GM21367 (cell line): ENCODE data around the gene FMN2.
A peak's percentile ranks its signal among the peaks of the same experiment; 100 is the strongest.
"Not testable (repeated sequence)": the region's sequence is repeated elsewhere in the genome, so short reads cannot be mapped to it uniquely, and the experiment has no call there.

Experiments
- ATAC-seq: cut with Tn5 transposase; IDR thresholded peaks from one replicate; pipeline ENCODE4 v1.9.1; 2021; ENCODE audit not compliant: unreplicated experiment

Gene FMN2

GRCh38 chr1:240244968-240245628 is 153.4 kb downstream of the FMN2 start:
- ATAC-seq, result no peak

GRCh38 chr1:240245629-240246020 is 153.9 kb downstream of the FMN2 start:
- ATAC-seq, result no peak

DNA sequence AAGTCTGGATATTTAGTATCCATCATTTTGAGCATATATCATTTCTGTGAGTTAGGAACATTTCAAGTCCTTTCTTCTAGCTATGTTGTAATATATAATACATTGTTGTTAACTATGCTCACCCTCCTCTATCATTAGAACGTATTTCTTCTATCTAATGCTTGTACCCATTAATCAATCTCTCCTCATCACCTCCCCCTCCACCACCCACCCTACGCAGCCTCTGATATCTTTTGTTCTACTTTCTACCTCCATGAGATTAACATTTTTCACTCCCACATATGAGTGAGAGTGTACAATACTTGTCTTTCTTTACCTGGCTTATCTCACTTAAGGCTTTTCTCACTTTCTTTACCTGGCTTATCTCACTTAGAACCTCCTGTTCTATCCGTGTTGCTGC is 156.2 kb downstream of the FMN2 start:
- no peak for ATAC-seq

DNA sequence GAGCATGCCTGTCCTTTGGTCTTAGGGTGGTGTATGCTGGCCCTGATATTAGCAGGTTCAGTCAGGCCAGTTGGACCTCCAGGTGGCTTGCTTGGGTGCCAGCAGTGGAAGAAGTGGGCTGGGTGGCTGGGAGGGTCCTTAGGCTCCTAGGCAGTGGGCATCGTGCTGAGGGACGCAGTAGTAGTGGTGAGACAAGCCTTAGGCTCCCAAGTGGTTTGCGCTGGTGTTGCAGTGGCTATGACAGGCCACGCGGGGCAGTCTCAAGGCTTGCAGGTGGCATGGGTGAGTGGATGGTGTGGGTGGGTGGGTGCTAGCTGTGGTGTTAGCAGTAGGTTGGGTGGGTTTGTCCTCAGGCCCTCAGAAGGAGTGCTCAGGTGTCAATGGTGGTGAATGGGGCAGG is 162.3 kb downstream of the FMN2 start:
- no peak for ATAC-seq

- ATAC-seq, result no peak
Observed at GRCh38 chr1:240254778-240255291, 163.2 kb downstream of the FMN2 start.

- ATAC-seq, result no peak
Observed at GRCh38 chr1:240255922-240256321, 164.2 kb downstream of the FMN2 start.

DNA sequence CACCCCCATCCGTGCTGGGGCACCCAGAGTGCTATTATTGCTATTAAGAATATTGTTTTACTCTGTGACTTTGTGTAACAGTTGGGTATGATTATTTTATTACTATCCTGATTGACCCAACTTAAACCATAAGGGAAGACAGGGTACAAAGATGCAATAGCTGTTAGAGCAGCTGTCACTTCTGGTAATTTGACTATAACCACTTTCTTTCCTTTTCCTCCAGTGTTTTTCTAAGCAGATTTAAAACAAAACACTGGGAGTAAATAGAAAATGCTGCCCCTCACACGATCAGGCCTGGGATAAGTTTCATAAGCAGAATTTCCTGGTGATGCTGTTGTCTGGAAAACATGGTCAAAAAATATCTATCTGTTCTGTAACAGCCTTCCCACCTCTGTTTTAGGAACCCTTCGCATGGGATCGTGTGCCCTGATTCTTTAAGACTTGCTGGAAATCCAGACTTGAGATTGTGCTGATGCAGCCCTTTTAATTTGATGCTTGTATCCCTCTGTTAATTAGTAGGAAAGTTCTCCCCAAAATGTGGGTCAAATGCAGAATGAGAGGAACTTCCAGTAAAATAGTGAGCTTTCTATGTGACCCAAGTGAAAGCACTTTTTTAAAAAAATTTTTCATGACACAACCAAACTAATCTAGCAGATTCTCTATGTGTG is 165.3 kb downstream of the FMN2 start:
- no peak for ATAC-seq

DNA sequence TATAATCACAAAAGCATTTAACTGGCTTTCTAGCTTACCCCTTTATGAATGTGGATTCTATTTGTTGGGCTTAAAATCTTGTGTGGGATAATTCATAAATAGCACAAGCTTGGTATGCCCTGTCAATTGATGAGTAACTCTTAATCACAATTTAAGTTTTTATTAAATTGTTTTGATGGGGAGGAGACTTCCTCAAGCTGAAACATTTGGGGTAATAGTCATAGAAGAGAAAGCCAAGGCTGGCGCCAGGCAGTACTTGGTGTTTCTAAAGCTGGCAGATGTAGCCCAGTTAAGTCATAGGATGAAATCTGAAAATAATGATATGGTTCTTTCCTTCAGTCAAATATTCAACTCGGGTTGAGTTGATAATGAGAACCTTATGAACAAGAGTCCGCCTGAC is 167.2 kb downstream of the FMN2 start:
- ATAC-seq, result no peak

DNA sequence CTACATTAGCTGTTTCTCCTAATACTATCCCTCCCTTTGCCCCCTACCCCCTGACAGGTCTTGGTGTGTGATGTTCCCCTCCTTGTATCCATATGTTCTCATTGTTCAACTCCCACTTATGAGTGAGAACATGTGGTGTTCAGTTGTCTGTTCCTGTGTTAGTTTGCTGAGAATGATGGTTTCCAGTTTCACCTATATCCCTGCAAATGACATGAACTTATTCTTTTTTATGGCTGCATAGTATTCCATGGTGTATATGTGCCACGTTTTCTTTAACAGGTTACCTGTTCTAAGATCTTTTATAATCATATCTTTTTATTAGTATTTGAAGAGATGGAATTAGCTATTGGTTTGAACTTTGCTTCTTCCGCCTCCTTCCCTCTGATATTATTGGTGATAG is 172.8 kb downstream of the FMN2 start:
- ATAC-seq, result not testable (repeated sequence)

DNA sequence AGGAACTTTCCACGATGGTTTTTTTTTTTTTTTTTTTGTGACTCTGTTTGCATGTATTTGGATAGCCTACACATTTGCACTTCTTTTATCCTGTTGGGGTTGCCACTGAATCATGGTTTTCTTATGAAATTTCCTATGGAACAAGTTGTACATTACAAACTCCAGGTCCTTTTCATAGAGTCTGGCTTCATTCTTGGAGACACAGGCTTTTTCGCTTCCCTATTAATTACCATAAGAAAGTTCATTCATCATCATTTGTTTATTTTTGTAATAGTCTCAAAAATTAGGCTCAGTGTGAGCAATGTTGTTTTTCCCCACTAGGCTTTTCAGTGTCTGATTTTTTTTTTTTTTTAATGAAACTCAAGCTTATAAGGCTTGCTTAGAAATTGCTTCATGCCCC is 179.4 kb downstream of the FMN2 start:
- ATAC-seq, result no peak

DNA sequence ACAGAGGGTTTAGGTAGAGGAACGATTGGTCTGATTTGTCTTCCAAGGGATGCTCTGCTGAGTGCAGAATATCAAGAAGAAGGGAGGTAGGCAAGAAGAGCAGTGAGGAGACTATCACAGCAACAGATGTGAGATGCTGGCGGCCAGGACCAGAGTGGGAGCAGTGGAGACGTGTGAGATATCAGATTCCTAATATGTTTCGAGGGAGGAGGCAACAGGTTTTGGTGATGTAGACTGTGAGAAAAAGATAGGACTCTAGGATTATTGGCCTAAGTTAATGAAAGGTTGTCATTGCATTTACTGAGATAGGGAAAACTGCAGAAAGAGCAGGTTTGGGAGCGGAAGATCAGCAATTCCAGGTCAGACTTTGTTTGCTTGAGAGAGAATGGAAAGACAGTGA is 182.9 kb downstream of the FMN2 start:
- ATAC-seq, result no peak

- not testable (repeated sequence) for ATAC-seq
Observed at GRCh38 chr1:240275219-240275618, 183.5 kb downstream of the FMN2 start.

DNA sequence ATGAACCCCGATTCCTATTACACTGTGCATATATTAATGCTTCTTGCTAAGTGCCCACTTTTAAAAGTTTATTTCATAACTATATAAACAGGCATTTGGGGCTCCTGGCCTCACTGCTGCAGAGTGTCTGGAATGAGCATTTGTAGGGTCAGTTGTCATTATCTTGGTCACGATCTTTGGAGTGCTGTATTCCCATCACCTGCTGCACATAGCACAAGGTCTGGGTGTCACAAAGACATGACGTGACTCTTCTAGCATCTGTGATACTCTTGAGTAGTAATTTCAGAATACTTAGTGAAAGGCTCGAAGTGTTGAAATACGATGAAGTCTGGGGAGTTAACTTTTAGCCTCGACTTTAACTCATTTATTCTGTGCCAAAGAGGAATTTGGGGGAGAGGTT is 186.4 kb downstream of the FMN2 start:
- no peak for ATAC-seq

DNA sequence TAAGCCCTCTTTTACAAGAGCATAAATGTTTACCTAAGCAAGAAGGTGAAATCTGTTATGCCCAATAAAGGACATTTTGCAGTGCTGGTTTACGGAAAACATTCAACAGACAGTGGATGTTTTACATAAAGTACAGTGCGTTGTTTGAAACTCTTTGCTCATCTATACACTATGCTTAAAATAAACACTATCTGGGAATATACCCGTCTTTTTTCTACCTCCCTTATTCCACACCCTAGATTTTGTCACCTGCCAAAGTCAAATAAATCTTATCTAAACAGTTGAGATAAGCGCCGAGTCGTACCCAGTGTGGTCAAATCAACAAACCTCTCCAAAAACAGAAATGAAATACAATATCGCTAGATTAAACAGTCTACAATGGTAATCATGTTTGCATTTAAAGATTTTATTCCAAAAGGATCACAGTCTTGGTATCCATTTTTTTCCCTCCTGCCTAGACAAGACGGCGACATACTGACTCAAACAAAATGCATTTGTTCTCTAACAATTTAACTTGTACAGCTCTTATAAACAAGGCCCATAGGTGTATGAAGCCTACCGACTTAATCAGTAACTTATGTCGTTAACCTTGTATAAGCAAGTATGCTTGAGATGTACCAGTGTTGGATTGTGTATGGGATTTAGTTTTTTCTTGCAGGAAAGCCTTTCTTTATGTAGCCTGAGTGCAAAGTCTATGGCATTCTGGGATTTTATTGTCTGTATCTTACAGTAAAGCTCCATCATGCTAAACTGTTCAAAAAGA is 189.1 kb downstream of the FMN2 start:
- ATAC-seq, result no peak

DNA sequence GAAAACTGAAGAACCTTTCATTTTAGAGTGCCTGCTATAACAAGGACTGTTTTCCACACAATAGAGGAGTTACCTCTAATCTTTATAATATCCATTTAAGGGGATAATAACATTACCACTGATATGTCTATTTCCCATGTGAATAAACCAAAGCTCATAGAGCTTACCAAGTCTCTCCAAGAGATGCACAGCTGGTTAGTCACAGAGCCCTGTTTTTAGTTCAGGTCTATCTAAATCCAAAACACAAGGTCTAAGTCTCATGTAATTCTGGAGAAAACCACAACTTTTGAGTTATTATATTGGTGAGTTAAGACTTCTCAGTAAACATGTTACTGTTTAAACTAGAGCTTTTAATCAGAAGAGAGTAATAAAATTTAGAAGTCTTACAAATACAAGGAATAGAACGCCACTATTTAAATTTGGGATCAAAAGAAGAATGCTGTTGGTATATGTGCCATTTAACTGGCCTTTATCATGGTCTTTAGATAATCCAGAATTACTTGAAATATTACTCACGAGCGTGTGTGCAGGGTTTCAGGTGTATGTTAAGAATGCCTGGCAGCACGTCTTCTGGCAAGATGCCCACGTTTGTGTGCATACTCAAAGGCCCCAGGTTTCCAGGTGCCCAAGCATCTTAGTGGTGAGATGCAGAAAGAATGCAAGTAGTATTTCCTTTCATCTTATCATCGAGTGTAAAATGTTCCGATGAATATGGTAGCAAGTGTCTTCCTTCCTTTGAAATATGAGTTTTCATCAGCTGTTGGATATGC is 190.6 kb downstream of the FMN2 start:
- ATAC-seq, result no peak

GRCh38 chr1:240284656-240285414 is 193.2 kb downstream of the FMN2 start:
- ATAC-seq, result no peak

DNA sequence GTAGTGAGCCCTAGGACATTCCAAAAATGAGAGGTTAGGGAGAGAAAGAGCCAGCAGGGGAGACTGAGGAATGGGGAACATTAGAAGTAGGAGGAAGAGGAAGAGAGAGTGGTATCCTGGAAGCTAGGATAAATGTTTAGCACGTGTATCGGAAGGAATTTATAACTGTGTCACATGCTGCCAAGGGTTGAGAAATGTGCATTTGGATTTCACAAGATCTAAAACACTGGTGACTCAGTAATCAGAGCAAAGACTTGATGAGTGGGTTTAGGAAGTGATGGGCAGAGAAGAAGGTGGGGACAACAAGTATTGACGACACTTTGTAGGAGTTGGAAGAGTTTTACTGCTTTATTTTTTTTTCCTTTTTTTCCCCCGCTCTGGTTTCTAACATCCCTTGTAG is 193.9 kb downstream of the FMN2 start:
- no peak for ATAC-seq

DNA sequence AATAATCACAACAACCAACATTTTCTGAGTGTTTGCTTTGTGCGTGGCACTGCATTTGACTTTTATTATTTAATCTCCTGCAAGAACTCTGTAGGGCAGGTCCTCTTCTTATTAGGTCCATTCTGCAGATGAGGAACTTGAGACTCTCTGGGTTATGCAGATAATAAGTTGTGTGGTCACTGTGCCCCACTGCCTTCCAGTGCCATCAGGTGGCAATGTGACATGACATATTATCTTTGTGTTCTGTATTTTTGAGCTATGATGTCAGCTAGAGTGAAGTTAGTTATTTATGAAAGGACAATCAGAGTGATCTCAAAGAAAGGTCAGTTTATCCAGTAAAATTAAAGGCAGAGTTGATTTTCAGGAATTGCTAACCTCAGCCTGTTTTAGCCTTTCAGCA is 196.0 kb downstream of the FMN2 start:
- no peak for ATAC-seq

- ATAC-seq, result no peak
Observed at GRCh38 chr1:240293706-240294105, 202.0 kb downstream of the FMN2 start.

DNA sequence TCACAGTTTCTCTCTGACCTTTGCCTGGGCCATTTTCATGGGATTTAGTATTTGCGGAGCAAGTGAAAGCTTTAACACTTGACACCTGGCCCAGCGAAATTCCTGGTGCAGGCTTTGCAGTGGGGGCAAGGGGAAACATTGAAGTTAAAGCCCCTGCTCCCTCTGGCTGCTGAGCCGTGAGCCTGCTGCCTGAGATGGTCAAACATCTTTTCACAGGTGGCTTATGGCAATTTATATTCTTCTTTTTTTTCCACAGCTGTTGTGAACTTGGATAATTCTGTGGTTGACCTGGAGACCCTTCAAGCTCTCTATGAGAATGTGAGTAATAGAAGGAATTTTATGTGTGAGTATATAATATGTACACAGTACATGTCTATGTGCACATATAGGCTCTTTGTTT is 202.9 kb downstream of the FMN2 start:
- no peak for ATAC-seq

DNA sequence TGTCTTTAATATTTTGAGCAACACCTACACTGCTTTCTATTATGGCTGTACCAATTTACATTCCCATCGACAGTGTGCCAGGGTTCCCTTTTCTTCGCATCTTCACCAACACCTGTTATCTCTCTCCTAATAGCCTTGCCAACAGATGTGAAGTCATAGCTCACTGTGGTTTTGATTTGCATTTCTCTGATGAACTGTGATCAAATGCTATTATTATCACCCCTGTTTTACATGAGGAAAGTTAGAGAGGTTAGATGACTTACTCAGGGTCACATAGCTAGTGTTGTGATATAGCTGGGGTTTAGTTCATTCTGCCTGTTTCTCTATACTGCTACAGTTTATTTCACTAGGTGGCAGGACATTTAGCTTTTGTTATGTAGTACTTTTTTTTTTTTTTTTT is 204.1 kb downstream of the FMN2 start:
- peak; percentile 43 for ATAC-seq
